PC-9 (cell line): ENCODE measurements around the gene ICE2.

Experiments
- EZH2 ChIP-seq: fragments of 200-600 bp; sonication (generic); IDR thresholded peaks from 2 replicates; pipeline ENCODE4 v1.8.0; 2017; ENCODE audit warnings: antibody characterized with exemption, low read depth
- TF ChIP-seq, protein P1 (sequence below): fragments of 200-600 bp; sonication (generic); conservative IDR thresholded peaks from 2 replicates; pipeline ENCODE4 v1.6.1; 2017; ENCODE audit warnings: mixed run types, antibody characterized with exemption, mild to moderate bottlenecking, moderate library complexity

DNA sequence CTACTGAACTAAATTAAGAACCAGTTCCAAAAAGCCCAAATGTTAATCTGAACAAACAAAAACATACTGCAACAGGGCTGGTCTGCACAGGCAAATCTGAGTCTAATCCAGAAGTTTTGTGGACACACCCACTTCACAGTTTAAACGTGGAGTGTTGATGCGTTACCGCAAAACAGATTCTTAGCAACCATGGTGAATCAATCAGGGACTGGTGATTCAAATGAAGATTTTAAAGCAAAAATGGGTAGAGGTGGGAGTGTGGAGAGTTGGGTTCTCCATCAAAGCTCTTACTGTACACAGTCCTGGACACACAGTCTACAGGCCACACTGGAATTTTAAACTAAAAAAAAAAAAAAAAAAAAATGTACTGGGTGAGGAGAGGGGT, 86.3 kb downstream of the ICE2 start:
- TF ChIP-seq, protein P1, sequence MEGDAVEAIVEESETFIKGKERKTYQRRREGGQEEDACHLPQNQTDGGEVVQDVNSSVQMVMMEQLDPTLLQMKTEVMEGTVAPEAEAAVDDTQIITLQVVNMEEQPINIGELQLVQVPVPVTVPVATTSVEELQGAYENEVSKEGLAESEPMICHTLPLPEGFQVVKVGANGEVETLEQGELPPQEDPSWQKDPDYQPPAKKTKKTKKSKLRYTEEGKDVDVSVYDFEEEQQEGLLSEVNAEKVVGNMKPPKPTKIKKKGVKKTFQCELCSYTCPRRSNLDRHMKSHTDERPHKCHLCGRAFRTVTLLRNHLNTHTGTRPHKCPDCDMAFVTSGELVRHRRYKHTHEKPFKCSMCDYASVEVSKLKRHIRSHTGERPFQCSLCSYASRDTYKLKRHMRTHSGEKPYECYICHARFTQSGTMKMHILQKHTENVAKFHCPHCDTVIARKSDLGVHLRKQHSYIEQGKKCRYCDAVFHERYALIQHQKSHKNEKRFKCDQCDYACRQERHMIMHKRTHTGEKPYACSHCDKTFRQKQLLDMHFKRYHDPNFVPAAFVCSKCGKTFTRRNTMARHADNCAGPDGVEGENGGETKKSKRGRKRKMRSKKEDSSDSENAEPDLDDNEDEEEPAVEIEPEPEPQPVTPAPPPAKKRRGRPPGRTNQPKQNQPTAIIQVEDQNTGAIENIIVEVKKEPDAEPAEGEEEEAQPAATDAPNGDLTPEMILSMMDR, result no peak
- TF ChIP-seq EZH2, result no peak
